Heart left ventricle (tissue), 16 donors: Measurements from ENCODE around the gene ASL. TPM values are rescaled to one million over a fixed set of nuclear protein-coding genes. Genes with fewer than 3 reads are reported as not detected.
"Not testable (repeated sequence)": the region's sequence is repeated elsewhere in the genome, so short reads cannot be mapped to it uniquely, and the experiment has no call there.

Experiments
- ATAC-seq, 4 donors: fragments of 200-7000 bp; cut with Tn5 transposase; one replicate each; pipeline ENCODE4 v1.9.1; 2020 to 2022; ENCODE audit warnings: moderate library complexity in 4 of 4, mild to moderate bottlenecking in 3 of 4, moderate number of reproducible peaks in 1 of 4
- DNase-seq, 5 donors: peaks; one replicate each; pipeline ENCODE4 v3.0.0-alpha.2; 2020
- H3K27ac ChIP-seq, 12 donors: fragments of 200-600 bp; sonication (generic) in 4 of 12; one replicate each; pipeline versions ENCODE4 v1.5.0 to v1.8.0; 2016 to 2022; ENCODE audit warnings: mild to moderate bottlenecking in 2 of 12
- H3K27me3 ChIP-seq, 9 donors: fragments of 200-600 bp; sonication (generic) in 2 of 9; one replicate each; pipeline versions ENCODE4 v1.5.1 to v1.8.0; 2016 to 2022; ENCODE audit warnings: mild to moderate bottlenecking in 3 of 9
- H3K36me3 ChIP-seq, 9 donors: fragments of 200-600 bp; sonication (generic) in 2 of 9; one replicate each; pipeline versions ENCODE4 v1.5.0 to v1.8.0; 2018 to 2022; ENCODE audit warnings: mild to moderate bottlenecking in 2 of 9
- H3K4me1 ChIP-seq, 12 donors: fragments of 200-600 bp; sonication (generic) in 4 of 12; one replicate each; pipeline versions ENCODE4 v1.5.0 to v1.8.0; 2016 to 2022; ENCODE audit warnings: mild to moderate bottlenecking in 3 of 12
- H3K4me3 ChIP-seq, 12 donors: fragments of 200-600 bp; sonication (generic) in 4 of 12; one replicate each; pipeline versions ENCODE4 v1.5.0 to v1.8.0; 2017 to 2022; ENCODE audit warnings: mild to moderate bottlenecking in 9 of 12, moderate library complexity in 4 of 12
- H3K9me3 ChIP-seq, 12 donors: fragments of 200-600 bp; sonication (generic) in 4 of 12; one replicate each; pipeline versions ENCODE4 v1.5.0 to v1.8.0; 2016 to 2022; ENCODE audit warnings: mild to moderate bottlenecking in 1 of 12
- CTCF ChIP-seq, 12 donors: fragments of 200-600 bp; sonication (generic) in 4 of 12; IDR thresholded peaks; one replicate each; pipeline versions ENCODE4 v1.5.0 to v1.8.0; 2018 to 2022; ENCODE audit warnings: antibody characterized with exemption in 12 of 12, mild to moderate bottlenecking in 5 of 12
- POLR2A ChIP-seq, 2 donors: fragments of 450-650 bp; IDR thresholded peaks; one replicate each; pipeline ENCODE4 v1.6.1; 2017; ENCODE audit warnings: antibody characterized with exemption in 2 of 2, mild to moderate bottlenecking in 2 of 2, moderate library complexity in 2 of 2
- WGBS, 4 donors: extraction: QIAGEN DNeasy Blood & Tissue Kit in 2 of 4; methylation state at CpG; one replicate each; pipeline versions ENCODE4 v1.1.5 to v1.1.7; 2013 to 2018; 5-methylcytosine and 5-hydroxymethylcytosine counted together
- intact Hi-C, 10 donors: fragments of 100-400 bp; cut with DNase I; formaldehyde crosslinking; loops; one replicate each; pipeline versions ENCODE4 v1.11.1 to v1.14.2; 2022
- polyA plus RNA-seq, 2 donors: library from polyadenylated mRNA; stranded (reverse); fragments of 200-250 nt; gene quantifications; one replicate each; pipeline ENCODE4 v1.2.3, GENCODE V29; 2013
- total RNA-seq, 9 donors: library from RNA; depleted of rRNA in 2 of 9; stranded (reverse); fragments of >200 nt in 2 of 9; fragmentation: NEBNext Ultra II Directional in 3 of 9; extraction: Animal tissue kit (Norgen Biotek cat#: 25700) in 3 of 9; gene quantifications; one replicate each; pipeline versions ENCODE4 v1.1.0 to v1.2.4, GENCODE V29; 2016 to 2023
- donor health status: ischemic (EF 13 %, LVEDD 7.1; RV severe dilation, severe dysfunction).
- donor health status: healthy with polysubstance abuse.
- donor health status: DM: no; HTN: yes; CAD: no.
- donor health status: DM: no; HTN: no; CAD: no.
- donor health status: ischemic (EF 25% LVEDD 6.9; RV normal size, moderate dysfunction).
- donor health status: ischemic (EF 25% LVEDD 5.7; RV mildly dilated, moderate dysfunction).
- donor health status: healthy.
- donor health status: DM: yes; HTN: yes; CAD: no.
- donor health status: ischemic (EF 35%, LVEDD 5.7; RV mildly dilated, moderate dysfunction).
- donor health status: nonischemic (EF 11% LVEDD 7.7; RV severe dilation, severe dysfunction).
- donor health status: DM: yes; HTN: yes; CAD: no.
- donor health status: PGD.
- donor health status: ischemic (EF 29% LVEDD 5.4; RV normal size, mild dysfunction).
- donor health status: nonischemic (EF 23%, LVEDD 6.1; RV moderate dilation, normal function).

The ASL gene
- total and polyA plus RNA-seq, 11 donors = 8.1 to 23.3 (median 13.2) TPM

GRCh38 chr7:66110856-66111255, 35.2 kb downstream of the ASL start:
- no peak for ATAC-seq

GRCh38 chr7:66114743-66115649, 39.4 kb downstream of the ASL start, which contains the start of gene CRCP:
TSS of gene CRCP (plus strand) at chr7:66114847. CDS start at chr7:66114963, 116 bp downstream.
- intact Hi-C loops = loop anchor here in 3 of 10 donors (2.0 to 10.0 kb wide), 3 partner anchors 38 to 80 kb away; partner anchors contain the start of gene ASL (in 1 of the 3)
- peaks cover 0 to 53% (median 28%) of the 10 kb centered on the region in 12 donors for H3K4me1 ChIP-seq
- H3K9me3 ChIP-seq = no peaks in the 10 kb centered on the region
- H3K4me3 ChIP-seq = peak within 1 kb of the TSS; percentile 76 to 99 (median 94)
- H3K27me3 ChIP-seq = no peaks in the 10 kb centered on the region
- peaks cover 0 to 9% (median 0%) of the 10 kb centered on the region in 9 donors for H3K36me3 ChIP-seq
- WGBS, 4 donors = 0 to 1% (median 1%) methylated on average over 38 to 67 of the region's 67 CpGs
- DNase-seq = peak; percentile 83 to 92 (median 87)
- peak; percentile 88 to 95 (median 94) for ATAC-seq
- TF ChIP-seq POLR2A (IDR thresholded peaks at IDR 0.05) (peak in 1 of 2 donors; percentile 54), CTCF (IDR thresholded peaks at IDR 0.05) (peak in 8 of 12 donors; percentile 7 to 40 (median 23))
- peak within 1 kb of the TSS; percentile 89 to 99 (median 94) for H3K27ac ChIP-seq

More at GRCh38 chr7:66110856-66111255, 35.2 kb downstream of the ASL start:
- no peak overlapping the region for H3K27ac ChIP-seq
- intact Hi-C loops = loop anchor here in 1 of 10 donors (10.0 kb wide), 1 partner anchor 76 kb away; no protein-coding TSS in a partner anchor
- TF ChIP-seq CTCF (IDR thresholded peaks at IDR 0.05) (no peak), POLR2A (IDR thresholded peaks at IDR 0.05) (no peak)
- no peaks in the 10 kb centered on the region for H3K36me3 ChIP-seq
- no peak overlapping the region for H3K4me3 ChIP-seq
- H3K9me3 ChIP-seq = no peaks in the 10 kb centered on the region
- 76 to 86% (median 81%) methylated on average over 9 of the region's 9 CpGs for WGBS, 4 donors
- no peaks in the 10 kb centered on the region for H3K27me3 ChIP-seq
- H3K4me1 ChIP-seq = peaks cover 0 to 13% (median 7%) of the 10 kb centered on the region in 12 donors
- no peak for DNase-seq

GRCh38 chr7:66116680-66117420, 41.2 kb downstream of the ASL start:
- intact Hi-C loops = loop anchor here in 2 of 10 donors (5.0 to 10.0 kb wide), 2 partner anchors 40 to 82 kb away; partner anchors contain the start of gene ASL (in 1 of the 2)
- H3K9me3 ChIP-seq, DNase-seq, H3K27me3 ChIP-seq, ATAC-seq, H3K4me3 ChIP-seq, H3K27ac ChIP-seq: not testable (repeated sequence)
- WGBS, 4 donors = 95 to 97% (median 96%) methylated on average over 12 of the region's 12 CpGs
- peaks cover 0 to 53% (median 29%) of the 10 kb centered on the region in 12 donors for H3K4me1 ChIP-seq
- H3K36me3 ChIP-seq = peaks cover 0 to 15% (median 0%) of the 10 kb centered on the region in 9 donors

GRCh38 chr7:66118603-66119002, 43.0 kb downstream of the ASL start:
- 45 to 65% (median 60%) methylated on average over 3 of the region's 3 CpGs for WGBS, 4 donors

More at GRCh38 chr7:66118603-66119002, 43.0 kb downstream of the ASL start:
- Histone ChIP-seq H3K4me3 (no peak overlapping the region), H3K27me3 (no peaks in the 10 kb centered on the region), H3K4me1 (peaks cover 0 to 66% (median 31%) of the 10 kb centered on the region in 12 donors), H3K36me3 (peaks cover 0 to 15% (median 0%) of the 10 kb centered on the region in 9 donors), H3K27ac (peak overlapping the region in 1 of 12 donors; percentile 22), H3K9me3 (no peaks in the 10 kb centered on the region)
- ATAC-seq (no peak), DNase-seq (no peak)
- intact Hi-C loops = loop anchor here in 2 of 10 donors (5.0 to 10.0 kb wide), 2 partner anchors 41 to 84 kb away; partner anchors contain the start of gene ASL (in 1 of the 2)
- no peak for TF ChIP-seq POLR2A (IDR thresholded peaks at IDR 0.05)
- no peak for TF ChIP-seq CTCF (IDR thresholded peaks at IDR 0.05)
